GM12891 (cell line): Measurements from ENCODE around the gene ANKRD33B.

ENCODE experiments used
- PAX5 ChIP-seq: IDR thresholded peaks from 2 replicates; pipeline ENCODE4 v1.6.1; 2011; ENCODE audit warnings: low read length, moderate library complexity, mild to moderate bottlenecking; ENCODE audit not compliant: insufficient read depth, severe bottlenecking
- POLR2A ChIP-seq: IDR thresholded peaks from 2 replicates; pipeline ENCODE4 v1.6.1; 2011; ENCODE audit warnings: low read depth, low read length, control low read depth
- POLR2AphosphoS5 ChIP-seq: IDR thresholded peaks from 2 replicates; pipeline ENCODE4 v1.6.1; 2011; ENCODE audit warnings: low read depth, low read length, control low read depth
- POU2F2 ChIP-seq: IDR thresholded peaks from 2 replicates; pipeline ENCODE4 v1.6.1; 2011; ENCODE audit warnings: low read depth, mild to moderate bottlenecking, control low read depth, low read length, moderate library complexity
- SPI1 ChIP-seq: IDR thresholded peaks from 2 replicates; pipeline ENCODE4 v1.6.1; 2011; ENCODE audit warnings: low read depth, low read length, control low read depth
- TAF1 ChIP-seq: IDR thresholded peaks from 2 replicates; pipeline ENCODE4 v1.6.1; 2011; ENCODE audit warnings: low read depth, low read length, control low read depth

DNA sequence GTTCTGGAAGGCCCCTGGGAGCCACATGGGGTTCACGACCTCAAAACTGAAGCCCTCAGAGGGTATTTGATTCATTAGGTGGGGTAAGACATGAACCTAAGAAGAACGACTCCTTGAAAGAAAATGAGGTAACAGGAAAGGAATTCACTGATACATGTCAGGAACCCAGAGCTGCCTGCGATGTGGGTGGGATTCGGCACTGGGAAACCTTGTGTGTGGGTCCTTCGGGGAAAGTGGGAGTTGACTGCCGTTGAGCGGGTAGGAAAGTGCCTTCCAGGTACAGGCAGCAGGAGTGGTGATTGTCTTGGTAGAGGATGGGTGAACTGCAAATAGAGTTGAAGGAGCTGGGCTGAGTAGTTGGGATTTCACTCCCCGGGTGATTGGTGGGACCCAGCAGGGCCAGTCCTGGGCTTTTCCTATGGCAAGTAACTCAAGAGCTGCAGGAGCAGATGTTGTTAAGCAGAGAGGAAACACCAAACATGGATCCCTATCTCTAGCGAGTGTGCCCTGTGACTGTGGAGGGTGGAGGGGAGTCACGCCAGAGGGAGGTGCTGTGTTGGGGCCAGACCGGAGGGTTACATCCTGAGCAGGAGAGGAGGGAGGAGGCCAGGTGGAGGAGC, 30.8 kb downstream of the ANKRD33B start:
- TF ChIP-seq POLR2A (no peak), TAF1 (no peak), POLR2AphosphoS5 (no peak), POU2F2 (no peak), PAX5 (no peak), SPI1 (no peak)
